Stimulated activated CD4-positive, alpha-beta T cell treated with anti-CD3 and anti-CD28 coated beads, TNF-alpha, amount 100 ng/mL, for 48 hours (primary cell): ENCODE results near the gene ACRBP.
A peak's percentile ranks its signal among the peaks of the same experiment; 100 is the strongest.

Experiments
- DNase-seq, 3 donors: peaks; one replicate each; pipeline ENCODE4 v3.0.0-alpha.2; 2020; ENCODE audit warnings: low read depth in 3 of 3

ACRBP gene

GRCh38 chr12:6647083-6647604 is at the start of gene ACRBP:
TSS of gene ACRBP (minus strand) at chr12:6647432. CDS start at chr12:6647366, 66 bp downstream.
- DNase-seq = no peak

GRCh38 chr12:6695313-6696045 is 48.2 kb upstream of the ACRBP start:
- no peak for DNase-seq

GRCh38 chr12:6694701-6695100 is 47.5 kb upstream of the ACRBP start:
- no peak for DNase-seq

DNA sequence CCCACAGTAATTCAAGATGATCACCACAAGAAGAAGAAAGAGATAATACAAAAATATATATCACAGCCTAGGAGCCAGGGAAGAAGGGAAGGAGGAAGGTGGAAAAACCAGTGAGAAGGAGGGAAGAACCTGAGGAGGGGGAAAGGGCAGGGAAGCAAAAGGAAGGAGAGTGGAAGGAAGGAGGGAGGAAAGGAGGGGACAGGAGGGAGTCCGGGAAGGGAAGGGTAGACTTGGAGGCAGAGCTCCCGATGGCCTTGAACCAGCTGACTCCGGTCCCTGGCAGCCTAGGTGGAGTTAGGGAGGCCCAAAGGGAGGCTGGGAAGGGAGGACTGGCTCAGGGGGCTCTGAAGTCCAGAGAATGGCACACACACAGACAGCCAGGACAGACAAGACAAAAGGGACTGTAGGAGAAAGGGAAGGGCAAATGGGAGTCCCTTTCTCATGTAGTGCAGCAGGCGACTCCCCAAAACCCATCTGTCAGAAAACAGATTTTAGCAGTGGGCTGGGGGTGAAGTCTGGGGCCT is 46.7 kb upstream of the ACRBP start:
- no peak for DNase-seq

- DNase-seq = no peak
Measured at GRCh38 chr12:6692888-6693287, 45.7 kb upstream of the ACRBP start.

- no peak for DNase-seq
Measured at GRCh38 chr12:6691473-6691872, 44.2 kb upstream of the ACRBP start.

- DNase-seq = peak; percentile 85 to 93 (median 88)
Measured at GRCh38 chr12:6688999-6689882, 42.0 kb upstream of the ACRBP start, which contains the start of gene ZNF384. TSS of gene ZNF384 (minus strand) at chr12:6689375. CDS start at chr12:6679520, 9,855 bp downstream.

GRCh38 chr12:6688543-6688998 is 41.3 kb upstream of the ACRBP start:
- peak in 1 of 3 donors; percentile 23 for DNase-seq

GRCh38 chr12:6685814-6686213 is 38.6 kb upstream of the ACRBP start:
- no peak for DNase-seq

GRCh38 chr12:6684609-6685008 is 37.4 kb upstream of the ACRBP start:
- DNase-seq = peak in 2 of 3 donors; percentile 22 to 60

- no peak for DNase-seq
Measured at GRCh38 chr12:6676962-6677361, 29.7 kb upstream of the ACRBP start.

DNA sequence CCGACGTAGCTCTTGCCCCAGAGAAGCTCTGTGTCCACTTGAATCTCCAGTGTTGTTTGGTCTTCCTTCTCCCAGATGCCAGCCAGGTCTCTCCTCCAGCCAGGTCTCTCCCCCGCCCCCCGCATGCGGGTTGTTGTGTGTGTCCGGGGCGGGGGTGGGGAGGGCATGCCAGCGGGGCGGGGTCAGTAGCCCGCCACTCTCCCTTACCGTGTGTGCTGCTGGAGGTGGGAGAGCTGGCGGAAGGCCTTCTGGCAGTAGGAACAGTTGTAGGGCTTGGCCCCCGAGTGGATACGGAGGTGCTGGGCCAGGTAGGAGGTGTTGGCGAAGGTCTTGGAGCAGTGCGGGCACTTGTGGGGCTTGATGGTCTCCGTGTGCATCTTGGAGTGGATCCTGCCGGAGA is 24.9 kb upstream of the ACRBP start:
- no peak for DNase-seq

- DNase-seq = no peak
Measured at GRCh38 chr12:6667559-6668210, 20.5 kb upstream of the ACRBP start.

GRCh38 chr12:6666211-6666610 is 19.0 kb upstream of the ACRBP start:
- no peak for DNase-seq

DNA sequence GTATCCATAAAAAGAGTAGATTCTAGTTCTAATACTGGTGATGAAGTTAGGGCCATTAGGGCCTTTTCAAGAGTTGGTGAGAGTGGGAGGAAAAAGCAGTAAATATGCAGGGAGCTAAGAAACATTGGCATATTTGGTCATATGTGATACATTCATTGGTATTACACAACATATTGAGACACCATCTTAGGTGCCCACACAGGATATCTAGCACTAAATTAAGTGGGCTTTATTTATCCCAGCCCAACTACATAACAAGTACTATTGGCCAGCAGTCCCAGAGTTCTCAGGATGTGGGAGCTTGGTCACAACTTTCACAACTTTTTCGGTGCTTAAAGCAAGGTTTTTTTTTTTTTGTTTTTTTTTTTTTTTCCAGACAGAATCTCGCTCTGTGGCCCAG is 17.7 kb upstream of the ACRBP start:
- no peak for DNase-seq

GRCh38 chr12:6662906-6663742 is 15.9 kb upstream of the ACRBP start, which contains the start of gene ING4:
TSS of gene ING4 (minus strand) at chr12:6663119. CDS start at chr12:6663101, 18 bp downstream.
- DNase-seq = peak; percentile 89 to 96 (median 90)

- no peak for DNase-seq
Measured at GRCh38 chr12:6662602-6662905, 15.3 kb upstream of the ACRBP start.

DNA sequence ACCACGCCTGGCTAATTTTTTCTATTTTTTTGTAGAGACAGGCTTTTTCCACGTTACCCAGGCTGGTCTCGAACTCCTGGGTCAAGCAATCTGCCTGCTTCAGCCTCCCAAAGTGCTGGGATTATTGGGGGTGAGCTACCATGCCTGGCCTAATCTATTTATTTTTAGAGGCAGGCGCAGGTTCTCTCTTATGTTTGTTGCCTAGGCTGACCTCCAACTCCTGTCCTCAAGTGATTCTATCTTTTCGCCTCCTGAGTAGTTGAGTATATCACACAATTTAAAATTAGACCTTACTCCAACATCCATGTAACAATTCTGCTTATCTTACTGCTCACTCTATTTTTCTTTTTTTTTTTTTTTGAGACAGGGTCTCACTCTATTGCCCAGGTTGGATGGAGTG is 6.8 kb upstream of the ACRBP start:
- DNase-seq = no peak

DNA sequence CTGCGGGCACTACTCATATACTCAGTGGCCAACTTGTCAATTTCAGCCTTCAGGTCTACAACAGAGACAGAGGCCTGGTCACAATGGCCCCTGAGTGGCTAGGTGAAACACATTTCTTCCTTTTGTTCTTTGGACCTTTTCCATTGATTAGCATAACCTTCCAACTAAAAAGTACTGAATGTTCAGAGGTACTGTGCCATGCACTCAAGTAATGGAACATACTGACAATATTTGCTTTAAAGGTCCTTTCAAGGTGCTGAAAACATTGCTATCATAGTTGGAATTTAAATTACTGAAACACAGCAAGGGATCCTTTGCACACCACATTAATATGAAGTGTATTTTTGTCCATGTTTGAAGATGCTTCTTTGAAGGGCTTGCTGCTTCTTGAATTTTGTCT is 6.1 kb upstream of the ACRBP start:
- no peak for DNase-seq

DNA sequence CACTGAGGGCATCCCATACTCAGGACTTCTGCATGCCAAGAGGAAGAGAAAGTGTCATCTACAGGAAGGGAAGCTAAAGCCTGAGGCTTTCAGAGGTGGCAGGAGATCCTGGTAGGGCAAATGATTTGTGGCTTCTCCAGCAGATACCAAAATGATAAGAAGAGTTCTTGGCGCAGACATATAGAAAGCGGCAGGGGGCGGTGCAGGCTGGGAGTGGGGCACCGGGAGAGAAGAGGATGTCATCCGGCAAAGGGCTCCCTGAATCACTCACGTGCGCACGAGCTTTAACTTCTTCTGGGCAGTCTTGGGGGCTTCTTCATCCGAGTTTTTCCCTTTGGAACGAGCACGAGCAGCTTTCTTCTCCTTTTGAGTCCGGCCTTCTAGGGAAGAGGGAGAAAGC is 5.2 kb upstream of the ACRBP start:
- DNase-seq = no peak

- no peak for DNase-seq
Measured at GRCh38 chr12:6650832-6651231, 3.6 kb upstream of the ACRBP start.
